HL-60 (cell line): ENCODE data around the gene APBA2.

ENCODE experiments used
- DNase-seq, 2 experiments: peaks; one replicate each; pipeline ENCODE4 v3.0.0-alpha.2; 2010 to 2020; ENCODE audit warnings: low read depth in 1 of 2, low spot score in 1 of 2
- H3K27ac ChIP-seq: fragments of 250-450 bp; sonication (Bioruptor Pico); replicated peaks from 2 replicates; pipeline ENCODE4 v1.5.1; 2020; ENCODE audit warnings: mild to moderate bottlenecking, moderate library complexity
- H3K27me3 ChIP-seq: fragments of 250-450 bp; sonication (Bioruptor Pico); 2 replicates; pipeline ENCODE4 v1.5.1; 2021; ENCODE audit warnings: mild to moderate bottlenecking, moderate library complexity; ENCODE audit not compliant: insufficient read depth, poor library complexity, severe bottlenecking
- H3K4me3 ChIP-seq: replicated peaks from 2 replicates; pipeline ENCODE4 v1.5.1; 2011; ENCODE audit warnings: mild to moderate bottlenecking, control low read depth, low read length; ENCODE audit not compliant: insufficient read depth
- GABPA ChIP-seq: IDR thresholded peaks from 2 replicates; pipeline ENCODE4 v1.6.1; 2012; ENCODE audit warnings: low read depth
- POLR2AphosphoS5 ChIP-seq: IDR thresholded peaks from 2 replicates; pipeline ENCODE4 v1.6.1; 2012; ENCODE audit warnings: low read depth
- REST ChIP-seq: IDR thresholded peaks from 2 replicates; pipeline ENCODE4 v1.6.1; 2012; ENCODE audit warnings: low read depth; ENCODE audit not compliant: insufficient replicate concordance
- SPI1 ChIP-seq: IDR thresholded peaks from 2 replicates; pipeline ENCODE4 v1.6.1; 2012; ENCODE audit warnings: low read depth, mild to moderate bottlenecking, borderline replicate concordance
- TF ChIP-seq, protein P1 (sequence below): IDR thresholded peaks from one replicate; pipeline ENCODE4 v1.5.1; 2011; ENCODE audit warnings: low read length, control low read depth, inconsistent platforms; ENCODE audit not compliant: insufficient read depth

APBA2 gene

DNA sequence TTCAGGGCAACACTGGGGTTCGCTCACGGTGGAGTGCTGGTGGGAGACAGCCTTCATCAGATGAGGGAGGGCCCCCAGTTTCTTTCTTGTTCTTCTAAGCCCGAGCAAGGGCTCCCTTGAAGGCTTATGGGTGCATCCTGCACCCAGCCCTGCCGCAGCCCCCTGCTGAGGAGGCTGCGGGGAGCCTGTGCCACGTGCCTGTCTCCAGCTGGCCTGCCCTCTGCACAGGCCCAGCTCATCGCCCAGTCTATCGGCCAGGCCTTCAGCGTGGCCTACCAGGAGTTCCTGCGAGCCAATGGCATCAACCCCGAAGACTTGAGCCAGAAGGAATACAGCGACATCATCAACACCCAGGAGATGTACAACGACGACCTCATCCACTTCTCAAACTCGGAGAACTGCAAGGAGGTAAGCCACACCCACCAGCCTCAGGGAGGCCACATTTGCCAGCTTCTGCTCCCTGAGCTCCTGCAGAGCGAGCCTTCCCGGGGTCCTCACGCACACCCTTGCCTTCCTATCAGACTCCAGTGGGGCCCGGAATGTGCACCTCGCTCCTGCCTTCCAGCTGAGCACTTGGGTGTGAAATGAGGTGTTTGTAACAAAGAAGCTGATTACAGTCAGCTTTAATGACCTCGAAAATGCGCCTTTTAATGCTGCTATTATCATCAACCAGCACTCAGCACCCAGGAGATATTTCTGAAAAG is 219.5 kb downstream of the APBA2 start:
- DNase-seq = no peak
- TF ChIP-seq, protein P1, sequence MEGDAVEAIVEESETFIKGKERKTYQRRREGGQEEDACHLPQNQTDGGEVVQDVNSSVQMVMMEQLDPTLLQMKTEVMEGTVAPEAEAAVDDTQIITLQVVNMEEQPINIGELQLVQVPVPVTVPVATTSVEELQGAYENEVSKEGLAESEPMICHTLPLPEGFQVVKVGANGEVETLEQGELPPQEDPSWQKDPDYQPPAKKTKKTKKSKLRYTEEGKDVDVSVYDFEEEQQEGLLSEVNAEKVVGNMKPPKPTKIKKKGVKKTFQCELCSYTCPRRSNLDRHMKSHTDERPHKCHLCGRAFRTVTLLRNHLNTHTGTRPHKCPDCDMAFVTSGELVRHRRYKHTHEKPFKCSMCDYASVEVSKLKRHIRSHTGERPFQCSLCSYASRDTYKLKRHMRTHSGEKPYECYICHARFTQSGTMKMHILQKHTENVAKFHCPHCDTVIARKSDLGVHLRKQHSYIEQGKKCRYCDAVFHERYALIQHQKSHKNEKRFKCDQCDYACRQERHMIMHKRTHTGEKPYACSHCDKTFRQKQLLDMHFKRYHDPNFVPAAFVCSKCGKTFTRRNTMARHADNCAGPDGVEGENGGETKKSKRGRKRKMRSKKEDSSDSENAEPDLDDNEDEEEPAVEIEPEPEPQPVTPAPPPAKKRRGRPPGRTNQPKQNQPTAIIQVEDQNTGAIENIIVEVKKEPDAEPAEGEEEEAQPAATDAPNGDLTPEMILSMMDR = no peak
- TF ChIP-seq GABPA (no peak), REST (no peak), POLR2AphosphoS5 (no peak), SPI1 (no peak)
- Histone ChIP-seq H3K4me3 (no peak overlapping the region), H3K27ac (no peak overlapping the region), H3K27me3 (no peaks in the 10 kb centered on the region)

- Histone ChIP-seq H3K4me3 (no peak overlapping the region), H3K27me3 (no peaks in the 10 kb centered on the region), H3K27ac (no peak overlapping the region)
- no peak for DNase-seq
- TF ChIP-seq REST (no peak), POLR2AphosphoS5 (no peak), SPI1 (no peak), GABPA (no peak)
- TF ChIP-seq, protein P1 = no peak
These were observed 220.3 kb downstream of the APBA2 start for GRCh38 chr15:29106116-29106515.

DNA sequence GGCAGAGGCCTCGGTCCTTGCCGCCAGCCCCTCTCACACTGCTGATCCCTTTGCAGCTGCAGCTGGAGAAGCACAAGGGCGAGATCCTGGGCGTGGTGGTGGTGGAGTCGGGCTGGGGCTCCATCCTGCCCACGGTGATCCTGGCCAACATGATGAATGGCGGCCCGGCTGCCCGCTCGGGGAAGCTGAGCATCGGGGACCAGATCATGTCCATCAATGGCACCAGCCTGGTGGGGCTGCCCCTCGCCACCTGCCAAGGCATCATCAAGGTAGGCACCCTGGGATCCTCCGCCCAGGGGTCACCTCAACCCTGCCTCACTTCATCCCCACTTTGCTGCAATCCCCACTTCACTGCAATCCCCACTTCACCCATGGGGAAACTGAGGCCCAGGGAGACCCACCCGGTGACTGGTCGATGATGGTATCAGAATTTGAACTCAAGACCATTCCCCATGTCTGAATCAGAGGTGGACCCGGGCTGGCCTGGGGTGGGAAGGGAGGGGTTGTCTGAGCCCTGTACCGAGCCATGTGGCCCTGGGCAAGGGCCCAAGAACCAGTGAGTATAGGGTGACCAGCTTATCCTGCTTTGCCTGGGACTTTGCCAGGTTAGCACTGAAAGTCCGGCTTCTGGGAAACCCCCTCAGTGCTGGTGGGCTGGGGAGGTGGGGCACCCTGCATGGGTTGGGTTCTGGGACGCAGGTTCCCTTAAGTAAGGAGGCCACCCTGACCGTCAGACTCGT is 220.9 kb downstream of the APBA2 start:
- Histone ChIP-seq H3K27me3 (no peaks in the 10 kb centered on the region), H3K27ac (no peak overlapping the region), H3K4me3 (no peak overlapping the region)
- no peak for TF ChIP-seq GABPA
- TF ChIP-seq, protein P1 = no peak
- no peak for TF ChIP-seq SPI1
- TF ChIP-seq REST = no peak
- TF ChIP-seq POLR2AphosphoS5 = no peak
- DNase-seq = no peak
